Heart left ventricle (tissue), 13 donors: ENCODE data around the gene SNX18.
A peak's percentile ranks its signal among the peaks of the same experiment; 100 is the strongest.
"Not testable (repeated sequence)": the region's sequence is repeated elsewhere in the genome, so short reads cannot be mapped to it uniquely, and the experiment has no call there.

Experiments
- CTCF ChIP-seq, 12 donors: fragments of 200-600 bp; sonication (generic) in 4 of 12; IDR thresholded peaks; one replicate each; pipeline versions ENCODE4 v1.5.0 to v1.8.0; 2018 to 2022; ENCODE audit warnings: antibody characterized with exemption in 12 of 12, mild to moderate bottlenecking in 5 of 12
- POLR2A ChIP-seq, 2 donors: fragments of 450-650 bp; IDR thresholded peaks; one replicate each; pipeline ENCODE4 v1.6.1; 2017; ENCODE audit warnings: antibody characterized with exemption in 2 of 2, mild to moderate bottlenecking in 2 of 2, moderate library complexity in 2 of 2
- donor health status: ischemic (EF 13 %, LVEDD 7.1; RV severe dilation, severe dysfunction).
- donor health status: DM: no; HTN: yes; CAD: no.
- donor health status: DM: no; HTN: no; CAD: no.
- donor health status: ischemic (EF 25% LVEDD 6.9; RV normal size, moderate dysfunction).
- donor health status: ischemic (EF 25% LVEDD 5.7; RV mildly dilated, moderate dysfunction).
- donor health status: ischemic (EF 35%, LVEDD 5.7; RV mildly dilated, moderate dysfunction).
- donor health status: nonischemic (EF 11% LVEDD 7.7; RV severe dilation, severe dysfunction).
- donor health status: DM: yes; HTN: yes; CAD: no.
- donor health status: PGD.
- donor health status: ischemic (EF 29% LVEDD 5.4; RV normal size, mild dysfunction).
- donor health status: nonischemic (EF 23%, LVEDD 6.1; RV moderate dilation, normal function).

GRCh38 chr5:54489648-54489979, 27.9 kb upstream of the SNX18 start:
- TF ChIP-seq CTCF (IDR thresholded peaks at IDR 0.05) = peak in 1 of 12 donors; percentile 6
- TF ChIP-seq POLR2A (IDR thresholded peaks at IDR 0.05) = not testable (repeated sequence)
